ENCODE measurements around the gene NHERF1.

DNA sequence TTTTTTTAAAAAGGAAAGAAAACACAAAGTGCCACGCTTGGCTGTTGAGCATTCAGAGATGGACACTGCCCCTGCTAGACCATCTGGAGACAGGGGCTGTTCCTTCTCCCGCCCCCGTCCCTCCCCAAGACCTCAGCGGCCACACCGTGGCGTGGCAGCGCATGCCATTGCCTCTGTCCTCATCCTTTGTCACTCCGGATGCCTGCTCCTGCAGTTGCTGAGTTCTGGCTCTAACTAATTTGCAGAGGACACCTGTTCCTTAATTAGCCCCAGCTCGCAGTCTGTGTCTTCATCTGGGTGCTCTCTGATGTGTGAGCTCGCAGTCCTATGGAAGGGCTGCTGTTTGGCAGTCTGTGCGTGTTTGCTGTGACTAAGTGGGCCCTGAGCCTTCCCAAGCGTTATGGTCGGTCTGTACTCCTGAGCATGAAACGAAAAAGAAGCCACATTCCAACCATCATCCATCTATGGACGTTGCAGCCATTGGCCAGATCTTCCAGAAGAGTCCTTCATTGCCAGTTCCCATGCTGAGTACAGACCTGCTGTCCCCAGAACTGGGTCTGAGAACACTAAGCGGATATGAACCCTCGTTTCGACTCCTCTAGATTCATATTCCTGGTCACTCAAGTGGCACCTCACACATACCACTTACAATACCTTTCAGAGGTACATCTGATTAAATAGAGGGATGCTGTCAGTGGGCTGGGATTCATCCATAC is 68.6 kb downstream of the NHERF1 start:
- no peak for TF ChIP-seq SAP30 (IDR thresholded peaks at IDR 0.05; ENCODE audit: borderline replicate concordance, insufficient read depth, low read depth, low read length, poor library complexity, severe bottlenecking)
- TF ChIP-seq HDAC2 (IDR thresholded peaks at IDR 0.05): no peak
- TF ChIP-seq MAFK (IDR thresholded peaks at IDR 0.05; ENCODE audit: low read length): no peak
- no peak for TF ChIP-seq HCFC1 (IDR thresholded peaks at IDR 0.05; ENCODE audit: low read depth, low read length)
- no peak for TF ChIP-seq BHLHE40 (IDR thresholded peaks at IDR 0.05; ENCODE audit: low read length)
- no peak for TF ChIP-seq XRCC4 (IDR thresholded peaks at IDR 0.05; ENCODE audit: extremely low read depth, insufficient read depth, insufficient read length)
- TF ChIP-seq ZSCAN32 (CRISPR knock-in tag; IDR thresholded peaks at IDR 0.05): no peak
- TF ChIP-seq KAT2B (IDR thresholded peaks at IDR 0.05; ENCODE audit: low read depth, low read length): no peak
- TF ChIP-seq, protein P1, sequence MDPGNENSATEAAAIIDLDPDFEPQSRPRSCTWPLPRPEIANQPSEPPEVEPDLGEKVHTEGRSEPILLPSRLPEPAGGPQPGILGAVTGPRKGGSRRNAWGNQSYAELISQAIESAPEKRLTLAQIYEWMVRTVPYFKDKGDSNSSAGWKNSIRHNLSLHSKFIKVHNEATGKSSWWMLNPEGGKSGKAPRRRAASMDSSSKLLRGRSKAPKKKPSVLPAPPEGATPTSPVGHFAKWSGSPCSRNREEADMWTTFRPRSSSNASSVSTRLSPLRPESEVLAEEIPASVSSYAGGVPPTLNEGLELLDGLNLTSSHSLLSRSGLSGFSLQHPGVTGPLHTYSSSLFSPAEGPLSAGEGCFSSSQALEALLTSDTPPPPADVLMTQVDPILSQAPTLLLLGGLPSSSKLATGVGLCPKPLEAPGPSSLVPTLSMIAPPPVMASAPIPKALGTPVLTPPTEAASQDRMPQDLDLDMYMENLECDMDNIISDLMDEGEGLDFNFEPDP (CRISPR knock-in tag; IDR thresholded peaks at IDR 0.05): no peak
- no peak for TF ChIP-seq SMARCB1 (IDR thresholded peaks at IDR 0.05; ENCODE audit: insufficient read length, low read depth)
- TF ChIP-seq ZC3H11A (IDR thresholded peaks at IDR 0.05; ENCODE audit: low read depth, low read length): no peak
- no peak for TF ChIP-seq RFX1 (IDR thresholded peaks at IDR 0.05)
- TF ChIP-seq SMAD4 (CRISPR knock-in tag; conservative IDR thresholded peaks at IDR 0.05): no peak
